RWPE2 (cell line): Measurements from ENCODE around the gene UBXN4.

ENCODE experiments used
- ATAC-seq: fragments of 200-7000 bp; cut with Tn5 transposase; 3 replicates; pipeline ENCODE4 v1.9.1; 2021; ENCODE audit warnings: low read depth
- DNase-seq: peaks from one replicate; pipeline ENCODE4 v3.0.0-alpha.2; 2020; ENCODE audit warnings: low spot score
- H3K27ac ChIP-seq: fragments of 450-650 bp; 2 replicates; pipeline ENCODE4 v1.5.1; 2017; ENCODE audit warnings: mild to moderate bottlenecking; ENCODE audit not compliant: poor library complexity, severe bottlenecking
- H3K27me3 ChIP-seq: fragments of 250-450 bp; sonication (Bioruptor Pico); 2 replicates; pipeline ENCODE4 v1.5.1; 2021; ENCODE audit warnings: mild to moderate bottlenecking, moderate library complexity; ENCODE audit not compliant: insufficient read depth, poor library complexity, severe bottlenecking
- H3K36me3 ChIP-seq: fragments of 250-450 bp; sonication (Bioruptor Pico); 2 replicates; pipeline ENCODE4 v1.5.1; 2020; ENCODE audit warnings: low read depth, mild to moderate bottlenecking, moderate library complexity
- H3K4me1 ChIP-seq: fragments of 250-450 bp; sonication (Bioruptor Pico); 2 replicates; pipeline ENCODE4 v1.5.1; 2021; ENCODE audit warnings: mild to moderate bottlenecking, moderate library complexity; ENCODE audit not compliant: insufficient read depth, poor library complexity, severe bottlenecking
- H3K4me3 ChIP-seq: fragments of 250-450 bp; sonication (Bioruptor Pico); 2 replicates; pipeline ENCODE4 v1.5.1; 2021; ENCODE audit warnings: mild to moderate bottlenecking, moderate library complexity; ENCODE audit not compliant: severe bottlenecking
- H3K9me3 ChIP-seq: fragments of 250-450 bp; sonication (Bioruptor Pico); 2 replicates; pipeline ENCODE4 v1.5.1; 2021; ENCODE audit warnings: mild to moderate bottlenecking, moderate library complexity; ENCODE audit not compliant: severe bottlenecking
- TF ChIP-seq, protein P1 (sequence below): fragments of 450-650 bp; IDR thresholded peaks from one replicate; pipeline ENCODE4 v1.5.1; 2017; ENCODE audit warnings: mild to moderate bottlenecking, moderate library complexity; ENCODE audit not compliant: poor library complexity, severe bottlenecking

Gene UBXN4

DNA sequence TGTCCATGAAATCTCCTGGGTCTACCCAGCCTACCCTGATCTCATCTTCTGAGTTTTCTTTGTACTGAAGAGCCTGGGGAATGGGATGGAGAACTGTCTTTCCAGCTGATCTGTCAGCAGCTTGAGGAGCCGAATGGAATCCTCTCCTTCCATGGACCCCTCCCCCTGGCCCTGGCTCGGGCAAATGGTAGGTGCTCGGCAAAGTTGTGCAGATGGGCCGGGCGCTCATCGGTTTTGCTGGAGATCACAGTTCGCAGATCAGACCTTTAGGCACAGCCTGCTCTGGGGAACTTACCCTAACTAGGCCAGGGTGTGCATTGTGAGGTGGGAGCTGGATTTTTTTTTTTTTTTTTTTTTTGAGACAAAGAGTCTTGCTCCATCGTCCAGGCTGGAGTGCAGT lies 55.0 kb downstream of the UBXN4 start:
- Histone ChIP-seq H3K27ac (no peak overlapping the region), H3K27me3 (no peaks in the 10 kb centered on the region), H3K4me1 (no peaks in the 10 kb centered on the region), H3K9me3 (no peaks in the 10 kb centered on the region), H3K4me3 (no peak overlapping the region), H3K36me3 (no peaks in the 10 kb centered on the region)
- TF ChIP-seq, protein P1, sequence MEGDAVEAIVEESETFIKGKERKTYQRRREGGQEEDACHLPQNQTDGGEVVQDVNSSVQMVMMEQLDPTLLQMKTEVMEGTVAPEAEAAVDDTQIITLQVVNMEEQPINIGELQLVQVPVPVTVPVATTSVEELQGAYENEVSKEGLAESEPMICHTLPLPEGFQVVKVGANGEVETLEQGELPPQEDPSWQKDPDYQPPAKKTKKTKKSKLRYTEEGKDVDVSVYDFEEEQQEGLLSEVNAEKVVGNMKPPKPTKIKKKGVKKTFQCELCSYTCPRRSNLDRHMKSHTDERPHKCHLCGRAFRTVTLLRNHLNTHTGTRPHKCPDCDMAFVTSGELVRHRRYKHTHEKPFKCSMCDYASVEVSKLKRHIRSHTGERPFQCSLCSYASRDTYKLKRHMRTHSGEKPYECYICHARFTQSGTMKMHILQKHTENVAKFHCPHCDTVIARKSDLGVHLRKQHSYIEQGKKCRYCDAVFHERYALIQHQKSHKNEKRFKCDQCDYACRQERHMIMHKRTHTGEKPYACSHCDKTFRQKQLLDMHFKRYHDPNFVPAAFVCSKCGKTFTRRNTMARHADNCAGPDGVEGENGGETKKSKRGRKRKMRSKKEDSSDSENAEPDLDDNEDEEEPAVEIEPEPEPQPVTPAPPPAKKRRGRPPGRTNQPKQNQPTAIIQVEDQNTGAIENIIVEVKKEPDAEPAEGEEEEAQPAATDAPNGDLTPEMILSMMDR: no peak
- DNase-seq: no peak
- ATAC-seq: no peak

DNA sequence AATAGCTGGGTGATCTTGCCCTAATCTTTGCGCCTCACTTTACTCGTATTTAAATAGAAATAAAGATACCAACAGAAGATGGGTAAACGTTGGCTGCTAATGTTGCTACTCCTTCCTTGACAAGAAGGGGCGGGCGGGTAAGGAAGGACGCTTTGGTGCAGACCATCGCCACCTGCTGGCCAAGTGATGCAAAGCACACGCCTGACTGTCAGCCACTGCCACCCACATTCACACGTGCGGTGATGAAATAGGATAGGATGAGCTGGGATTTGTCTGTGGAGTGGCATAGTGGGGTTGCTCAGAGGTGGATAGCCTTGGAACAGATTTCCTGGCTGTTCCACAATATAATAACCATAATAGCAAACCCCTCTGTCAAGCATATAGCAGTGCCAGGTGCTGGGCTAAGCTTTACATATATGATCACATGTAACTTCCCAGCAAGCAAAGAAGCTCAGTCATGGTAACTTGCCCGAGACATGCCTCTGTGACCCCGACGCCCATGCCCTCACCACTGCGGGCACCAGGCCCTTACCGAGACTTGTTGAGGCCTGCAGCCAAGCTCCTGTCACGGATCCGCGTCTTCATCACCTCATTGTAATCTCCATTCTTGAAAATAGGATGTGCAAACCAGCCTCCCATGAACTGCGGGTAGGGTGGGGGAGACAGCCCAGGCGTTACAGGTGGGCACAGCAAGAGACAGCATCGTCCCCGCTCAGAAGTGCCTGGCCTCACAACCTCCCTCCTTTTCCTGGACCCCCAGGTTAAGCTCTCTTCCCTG lies 56.0 kb downstream of the UBXN4 start:
- Histone ChIP-seq H3K36me3 (no peaks in the 10 kb centered on the region), H3K27me3 (no peaks in the 10 kb centered on the region), H3K27ac (no peak overlapping the region), H3K4me3 (no peak overlapping the region), H3K4me1 (no peaks in the 10 kb centered on the region), H3K9me3 (no peaks in the 10 kb centered on the region)
- ATAC-seq (peak; percentile 77), DNase-seq (no peak)
- TF ChIP-seq, protein P1: peak; percentile 92

DNA sequence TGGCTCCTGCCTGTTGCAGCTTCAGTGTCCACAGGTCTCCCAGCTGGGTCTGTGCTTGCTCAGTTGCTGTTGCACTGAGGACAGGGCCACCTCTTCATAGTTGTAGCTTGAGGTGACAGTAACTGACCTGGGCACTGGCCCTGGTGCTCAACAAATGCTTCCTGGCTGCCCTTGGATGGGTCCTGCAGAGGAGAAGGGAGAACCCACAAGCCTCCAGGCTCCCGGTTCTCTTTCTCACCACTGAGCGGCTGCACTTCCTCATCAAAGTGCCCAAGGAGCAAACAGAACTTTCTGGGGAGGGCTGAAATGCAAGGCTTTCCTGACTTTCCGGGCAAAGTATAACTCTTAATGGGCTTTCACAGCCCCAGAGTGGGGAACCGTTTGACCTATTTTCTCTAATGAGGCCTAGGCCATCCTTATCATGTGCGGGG lies 56.6 kb downstream of the UBXN4 start:
- H3K36me3 ChIP-seq: no peaks in the 10 kb centered on the region
- no peaks in the 10 kb centered on the region for H3K4me1 ChIP-seq
- H3K4me3 ChIP-seq: no peak overlapping the region
- no peak overlapping the region for H3K27ac ChIP-seq
- ATAC-seq: no peak
- no peak for DNase-seq
- TF ChIP-seq, protein P1: no peak
- H3K9me3 ChIP-seq: no peaks in the 10 kb centered on the region
- H3K27me3 ChIP-seq: no peaks in the 10 kb centered on the region

DNA sequence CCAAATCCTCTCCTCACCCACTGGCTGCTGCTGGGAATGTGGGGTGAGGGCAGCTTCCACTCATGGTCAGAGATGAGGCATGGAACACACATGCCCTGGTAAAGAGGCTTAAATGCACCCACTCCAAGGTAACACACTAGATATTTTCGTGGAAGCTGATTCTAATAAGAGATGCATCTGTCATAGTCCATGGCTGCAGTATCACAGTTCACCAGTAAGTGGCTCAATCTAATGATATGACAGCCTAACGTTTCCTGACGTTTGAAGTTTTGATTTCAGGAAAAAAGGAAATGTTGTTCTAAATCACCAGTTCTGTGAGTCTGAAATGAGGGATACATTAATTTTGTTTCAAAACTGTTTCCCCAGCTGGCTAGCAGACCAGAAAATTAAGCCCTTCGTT lies 57.1 kb downstream of the UBXN4 start:
- DNase-seq (no peak), ATAC-seq (no peak)
- H3K9me3 ChIP-seq: no peaks in the 10 kb centered on the region
- H3K27ac ChIP-seq: no peak overlapping the region
- H3K36me3 ChIP-seq: no peaks in the 10 kb centered on the region
- H3K27me3 ChIP-seq: no peaks in the 10 kb centered on the region
- TF ChIP-seq, protein P1: no peak
- no peak overlapping the region for H3K4me3 ChIP-seq
- no peaks in the 10 kb centered on the region for H3K4me1 ChIP-seq

DNA sequence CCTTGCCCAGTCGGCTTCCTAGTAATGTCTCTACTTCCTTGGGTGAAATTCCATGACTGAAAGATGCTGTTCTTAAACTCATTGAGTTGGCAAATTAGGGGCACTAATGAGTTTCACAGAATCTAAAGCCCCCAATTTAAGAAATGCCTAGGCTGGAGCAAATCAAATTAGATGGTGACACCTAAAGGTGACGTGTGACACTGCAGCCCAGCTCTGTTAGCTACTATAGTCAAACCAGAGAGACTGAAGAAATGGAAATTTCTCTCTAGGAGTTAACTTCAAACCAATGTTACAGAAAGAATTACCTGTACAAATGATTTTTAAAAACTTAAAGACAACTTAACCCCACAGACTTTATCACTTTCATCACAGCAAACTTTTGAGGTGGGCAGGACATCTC lies 58.1 kb downstream of the UBXN4 start:
- Histone ChIP-seq H3K4me3 (no peak overlapping the region), H3K9me3 (no peaks in the 10 kb centered on the region), H3K27me3 (no peaks in the 10 kb centered on the region), H3K4me1 (no peaks in the 10 kb centered on the region), H3K27ac (no peak overlapping the region), H3K36me3 (no peaks in the 10 kb centered on the region)
- ATAC-seq (no peak), DNase-seq (no peak)
- TF ChIP-seq, protein P1: no peak
